ENCODE measurements around the gene FRMD4A. TPM values are rescaled to one million over a fixed set of nuclear protein-coding genes. Genes with fewer than 3 reads are reported as not detected.

Gene FRMD4A
- total and polyA plus RNA-seq, 10 of the 15 experiments (the other 5 are each of a cell fraction or from before 2014, with no cell fraction given), result 17.8 to 75.2 (median 39.1) TPM

GRCh38 chr10:13797164-13797563 lies 533.6 kb downstream of the FRMD4A start:
- intact Hi-C loops (cut with micrococcal nuclease; ENCODE audit: unreplicated experiment), result no loop called here
- H2AFZ ChIP-seq (ENCODE audit: control insufficient read depth, low read depth, low read length), result no peak overlapping the region
- peaks cover 6% of the 10 kb centered on the region for H3K4me1 ChIP-seq (ENCODE audit: control insufficient read depth, insufficient read depth, low read length)
- no peak overlapping the region for H3K27ac ChIP-seq (ENCODE audit: control insufficient read depth, insufficient read depth)
- no TSS peak for BruUV-seq (replicated peaks)
- ChIA-PET POLR2A (no interaction called here), RAD21 (ENCODE audit: unreplicated experiment) (no interaction called here), SMC1A (ENCODE audit: uncharacterized antibody, unreplicated experiment) (interaction anchor here (0.8 to 1.4 kb wide), 2 partner anchors 23 to 399 kb away, joined by 3 read pairs; no protein-coding TSS in a partner anchor), CTCF (interaction anchor here (0.5 kb wide), 1 partner anchor 137 kb away, joined by 4 read pairs; no protein-coding TSS in a partner anchor)
- WGBS (ENCODE audit: insufficient coverage, insufficient replicate concordance, low lambda C conversion rate, missing lambda C conversion rate), result 63% methylated on average over 9 of the region's 9 CpGs
- H3K9me3 ChIP-seq (replicated peaks; ENCODE audit: control insufficient read depth, insufficient read depth, low read length), result no peaks in the 10 kb centered on the region; the same call in 2 of the 3 replicates
- H3K9ac ChIP-seq (ENCODE audit: control insufficient read depth, insufficient read depth, low read length), result no peak overlapping the region
- H3K36me3 ChIP-seq (ENCODE audit: control insufficient read depth in 2 of 2, insufficient read depth in 2 of 2, low read length in 1 of 2), result no peaks in the 10 kb centered on the region; a peak in 1 of 4 replicates
- ATAC-seq, result no peak
- H3K4me2 ChIP-seq (ENCODE audit: control insufficient read depth, insufficient read depth), result no peak overlapping the region
- no peak overlapping the region for H3K4me3 ChIP-seq
- in situ Hi-C loops (cut with MboI), result no loop called here
- H3K27me3 ChIP-seq (replicated peaks in 1 of 2; ENCODE audit: control insufficient read depth in 2 of 2, insufficient read depth in 2 of 2, low read length in 1 of 2), result no peaks in the 10 kb centered on the region
- TF ChIP-seq EED (IDR thresholded peaks at IDR 0.05; ENCODE audit: low read depth), result no peak
- no peak for TF ChIP-seq MYC (IDR thresholded peaks at IDR 0.05; ENCODE audit: insufficient read depth, insufficient read length, insufficient replicate concordance, low read length, severe bottlenecking)
- no peak for TF ChIP-seq ZNF24 (IDR thresholded peaks at IDR 0.05)
- TF ChIP-seq GATAD2B (conservative IDR thresholded peaks at IDR 0.05; ENCODE audit: low read depth), result no peak
- TF ChIP-seq PML (IDR thresholded peaks at IDR 0.05; ENCODE audit: low read length), result no peak
- TF ChIP-seq NR2C2 (IDR thresholded peaks at IDR 0.05; ENCODE audit: borderline replicate concordance, control insufficient read depth, insufficient read length, low read depth), result no peak
- TF ChIP-seq RELB (IDR thresholded peaks at IDR 0.05; ENCODE audit: low read depth), result no peak
- TF ChIP-seq, protein P1, sequence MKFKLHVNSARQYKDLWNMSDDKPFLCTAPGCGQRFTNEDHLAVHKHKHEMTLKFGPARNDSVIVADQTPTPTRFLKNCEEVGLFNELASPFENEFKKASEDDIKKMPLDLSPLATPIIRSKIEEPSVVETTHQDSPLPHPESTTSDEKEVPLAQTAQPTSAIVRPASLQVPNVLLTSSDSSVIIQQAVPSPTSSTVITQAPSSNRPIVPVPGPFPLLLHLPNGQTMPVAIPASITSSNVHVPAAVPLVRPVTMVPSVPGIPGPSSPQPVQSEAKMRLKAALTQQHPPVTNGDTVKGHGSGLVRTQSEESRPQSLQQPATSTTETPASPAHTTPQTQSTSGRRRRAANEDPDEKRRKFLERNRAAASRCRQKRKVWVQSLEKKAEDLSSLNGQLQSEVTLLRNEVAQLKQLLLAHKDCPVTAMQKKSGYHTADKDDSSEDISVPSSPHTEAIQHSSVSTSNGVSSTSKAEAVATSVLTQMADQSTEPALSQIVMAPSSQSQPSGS (IDR thresholded peaks at IDR 0.05; ENCODE audit: low read length), result no peak
- TF ChIP-seq TAF1 (IDR thresholded peaks at IDR 0.05; ENCODE audit: borderline replicate concordance, low read depth, low read length), result no peak
- no peak for TF ChIP-seq ZSCAN29 (IDR thresholded peaks at IDR 0.05)
- no peak for TF ChIP-seq FOXK2 (IDR thresholded peaks at IDR 0.05)
- H3K79me2 ChIP-seq (ENCODE audit: control insufficient read depth, insufficient read depth, low read length), result no peaks in the 10 kb centered on the region
- no peak for DNase-seq (ENCODE audit: low read depth, low spot score)
- H4K20me1 ChIP-seq (ENCODE audit: control insufficient read depth, insufficient read depth), result no peaks in the 10 kb centered on the region
- FAIRE-seq, result no peak

Data from GM12878 (cell line).